Umbilical cord (tissue), 2 donors: ENCODE results near the gene RBPMS2. TPM values are rescaled to one million over a fixed set of nuclear protein-coding genes. Genes with fewer than 3 reads are reported as not detected.
"Not testable (repeated sequence)": the region's sequence is repeated elsewhere in the genome, so short reads cannot be mapped to it uniquely, and the experiment has no call there.

Source experiments
- DNase-seq: peaks from one replicate; pipeline ENCODE4 v3.0.0-alpha.2; 2015; ENCODE audit warnings: low spot score
- total RNA-seq: library from RNA; depleted of rRNA; stranded (reverse); fragments of >200 nt; gene quantifications from one replicate; pipeline ENCODE4 v1.2.3, GENCODE V29; 2014; ENCODE audit warnings: low replicate concordance; ENCODE audit not compliant: insufficient read depth

The RBPMS2 gene
- 7.0 TPM for total RNA-seq

GRCh38 chr15:64775551-64776401 is at the start of gene RBPMS2:
TSS of gene RBPMS2 (minus strand) at chr15:64775589. CDS start at chr15:64775319, 270 bp downstream.
- DNase-seq: peak; percentile 38

- DNase-seq: no peak
Measured at GRCh38 chr15:64824929-64825430, 49.6 kb upstream of the RBPMS2 start.

GRCh38 chr15:64816452-64816851 is 41.1 kb upstream of the RBPMS2 start:
- DNase-seq: no peak

- not testable (repeated sequence) for DNase-seq
Measured at GRCh38 chr15:64814965-64815364, 39.6 kb upstream of the RBPMS2 start.

GRCh38 chr15:64814283-64814682 is 38.9 kb upstream of the RBPMS2 start:
- DNase-seq: not testable (repeated sequence)

GRCh38 chr15:64813075-64813474 is 37.7 kb upstream of the RBPMS2 start:
- DNase-seq: no peak

GRCh38 chr15:64810497-64811326 is 35.3 kb upstream of the RBPMS2 start:
- no peak for DNase-seq

GRCh38 chr15:64809649-64810496 is 34.5 kb upstream of the RBPMS2 start:
- peak; percentile 82 for DNase-seq

- no peak for DNase-seq
Measured at GRCh38 chr15:64808785-64809453, 33.5 kb upstream of the RBPMS2 start.

GRCh38 chr15:64807751-64808222 is 32.4 kb upstream of the RBPMS2 start:
- no peak for DNase-seq

- peak; percentile 50 for DNase-seq
Measured at GRCh38 chr15:64807051-64807749, 31.8 kb upstream of the RBPMS2 start.

- no peak for DNase-seq
Measured at GRCh38 chr15:64806509-64806908, 31.1 kb upstream of the RBPMS2 start.

GRCh38 chr15:64804619-64805018 is 29.2 kb upstream of the RBPMS2 start:
- DNase-seq: no peak

GRCh38 chr15:64803526-64803925 is 28.1 kb upstream of the RBPMS2 start:
- no peak for DNase-seq

GRCh38 chr15:64800476-64800875 is 25.1 kb upstream of the RBPMS2 start:
- DNase-seq: peak; percentile 40

- DNase-seq: not testable (repeated sequence)
Measured at GRCh38 chr15:64798905-64799304, 23.5 kb upstream of the RBPMS2 start.

GRCh38 chr15:64795921-64796320 is 20.5 kb upstream of the RBPMS2 start:
- not testable (repeated sequence) for DNase-seq

- not testable (repeated sequence) for DNase-seq
Measured at GRCh38 chr15:64795299-64795698, 19.9 kb upstream of the RBPMS2 start.

GRCh38 chr15:64792282-64792681 is 16.9 kb upstream of the RBPMS2 start:
- DNase-seq: no peak

GRCh38 chr15:64791401-64791800 is 16.0 kb upstream of the RBPMS2 start:
- no peak for DNase-seq
